T-cell (primary cell): ENCODE measurements around the gene TAS2R1. TPM values are rescaled to one million over a fixed set of nuclear protein-coding genes. Genes with fewer than 3 reads are reported as not detected.

Experiments used
- ATAC-seq, 4 experiments: fragments of 200-7000 bp in 3 of 4; fragments of 150-1000 bp in 1 of 4; cut with Tn5 transposase; replicated peaks in 1 of 4; 1 replicate in 3 of 4; 2 replicates in 1 of 4; pipeline ENCODE4 v1.10.0; 2021; ENCODE audit warnings: moderate library complexity in 3 of 4, mild to moderate bottlenecking in 2 of 4, moderate number of reproducible peaks in 1 of 4
- CTCF ChIA-PET, 2 donors: fragments of 300-600 bp; sonication (Branson Sonifier 250); formaldehyde crosslinking; loops; one replicate each; lab custom pipeline; 2022; ENCODE audit warnings: antibody characterized with exemption in 2 of 2; lab: Charles Lee
- POLR2A ChIA-PET, 2 donors: fragments of 300-600 bp; sonication (Branson Sonifier 250); formaldehyde crosslinking; loops; one replicate each; lab custom pipeline; 2022; ENCODE audit warnings: antibody characterized with exemption in 2 of 2; lab: Charles Lee
- DNase-seq, 35 experiments: peaks; one replicate each; pipeline versions ENCODE4 v3.0.0 to v3.0.0-alpha.2; 2013 to 2023
- H3K27ac ChIP-seq: one replicate; pipeline ENCODE4 v1.5.1; 2013; ENCODE audit warnings: low read length
- H3K27me3 ChIP-seq, 2 experiments: replicated peaks in 1 of 2; 1 replicate in 1 of 2; 2 replicates in 1 of 2; pipeline versions ENCODE4 v1.6.1 to v1.7.0; 2013; ENCODE audit warnings: low read length in 1 of 2, mixed read lengths in 1 of 2; ENCODE audit not compliant: control insufficient read depth in 2 of 2, insufficient read depth in 2 of 2; ENCODE audit errors: extremely low read depth in 1 of 2
- H3K36me3 ChIP-seq, 2 donors: 1 replicate in 1 of 2; 2 replicates in 1 of 2; pipeline versions ENCODE4 v1.6.1 to v1.7.0; 2013; ENCODE audit warnings: low read length in 1 of 2; ENCODE audit not compliant: control insufficient read depth in 2 of 2, insufficient read depth in 1 of 2; ENCODE audit errors: extremely low read depth in 1 of 2
- H3K4me1 ChIP-seq, 2 experiments: 1 replicate in 1 of 2; 2 replicates in 1 of 2; pipeline versions ENCODE4 v1.6.1 to v1.7.0; 2013; ENCODE audit warnings: low read length in 2 of 2, mixed read lengths in 1 of 2; ENCODE audit not compliant: insufficient read depth in 2 of 2, control insufficient read depth in 1 of 2; ENCODE audit errors: extremely low read depth in 1 of 2
- H3K4me3 ChIP-seq, 2 donors: 1 replicate in 1 of 2; 2 replicates in 1 of 2; pipeline versions ENCODE4 v1.5.1 to v1.7.0; 2013; ENCODE audit warnings: mild to moderate bottlenecking in 2 of 2, low read length in 1 of 2, moderate library complexity in 1 of 2; ENCODE audit not compliant: control insufficient read depth in 1 of 2; ENCODE audit errors: extremely low read depth in 1 of 2
- H3K9me3 ChIP-seq: 2 replicates; pipeline ENCODE4 v1.7.0; 2013
- H3K27ac Mint-ChIP-seq, 2 donors: one replicate each; pipeline ENCODE4 v1.8.0; 2020 to 2021; ENCODE audit warnings: mild to moderate bottlenecking in 2 of 2, mixed read lengths in 2 of 2
- H3K27me3 Mint-ChIP-seq, 2 donors: one replicate each; pipeline ENCODE4 v1.8.0; 2021 to 2022; ENCODE audit warnings: mixed read lengths in 2 of 2
- H3K36me3 Mint-ChIP-seq: one replicate; pipeline ENCODE4 v1.8.0; 2021; ENCODE audit warnings: mixed read lengths
- H3K4me1 Mint-ChIP-seq, 3 donors: one replicate each; pipeline ENCODE4 v1.8.0; 2020 to 2022; ENCODE audit warnings: mixed read lengths in 3 of 3, mild to moderate bottlenecking in 1 of 3
- H3K4me3 Mint-ChIP-seq, 3 donors: one replicate each; pipeline ENCODE4 v1.8.0; 2020 to 2022; ENCODE audit warnings: mild to moderate bottlenecking in 3 of 3, mixed read lengths in 3 of 3, moderate library complexity in 3 of 3
- H3K9me3 Mint-ChIP-seq, 3 donors: one replicate each; pipeline ENCODE4 v1.8.0; 2020 to 2022; ENCODE audit warnings: mixed read lengths in 3 of 3
- WGBS: methylation state at CpG from one replicate; pipeline ENCODE4 v1.1.5; 2013; ENCODE audit warnings: missing lambda C conversion rate; ENCODE audit not compliant: insufficient coverage; 5-methylcytosine and 5-hydroxymethylcytosine counted together
- total RNA-seq, 35 experiments: library from RNA in 6 of 35; stranded (reverse) in 6 of 35; fragments of 120-200 nt in 1 of 35; gene quantifications; one replicate each; pipeline versions ENCODE4 v1.2.1 to v1.2.4 and lab custom pipeline; 2013 to 2026

The TAS2R1 gene
- total RNA-seq, 5 donors from 2014 or later (not counting 1 experiment from before 2014, with no cell fraction given) = not detected

GRCh38 chr5:9657819-9658218 lies 27.7 kb upstream of the TAS2R1 start:
- ChIA-PET POLR2A (no interaction called here), CTCF (interaction anchor here in 1 of 2 donors (0.7 kb wide), 1 partner anchor 1639 kb away, joined by 3 read pairs; no protein-coding TSS in a partner anchor)
- Histone ChIP-seq H3K27ac (no peak overlapping the region), H3K4me1 (no peaks in the 10 kb centered on the region), H3K9me3 (no peaks in the 10 kb centered on the region), H3K36me3 (no peaks in the 10 kb centered on the region), H3K27me3 (no peaks in the 10 kb centered on the region), H3K4me3 (no peak overlapping the region)
- no peaks in the 10 kb centered on the region for H3K27me3 Mint-ChIP-seq
- H3K27ac Mint-ChIP-seq = no peak overlapping the region
- H3K9me3 Mint-ChIP-seq = peaks cover 4 to 9% (median 6%) of the 10 kb centered on the region in 3 donors
- no peak for ATAC-seq
- H3K36me3 Mint-ChIP-seq = no peaks in the 10 kb centered on the region
- no peaks in the 10 kb centered on the region for H3K4me1 Mint-ChIP-seq
- DNase-seq = no peak
- H3K4me3 Mint-ChIP-seq = no peak overlapping the region
- WGBS = no CpG with 5 or more reads among the region's 1 CpG

DNA sequence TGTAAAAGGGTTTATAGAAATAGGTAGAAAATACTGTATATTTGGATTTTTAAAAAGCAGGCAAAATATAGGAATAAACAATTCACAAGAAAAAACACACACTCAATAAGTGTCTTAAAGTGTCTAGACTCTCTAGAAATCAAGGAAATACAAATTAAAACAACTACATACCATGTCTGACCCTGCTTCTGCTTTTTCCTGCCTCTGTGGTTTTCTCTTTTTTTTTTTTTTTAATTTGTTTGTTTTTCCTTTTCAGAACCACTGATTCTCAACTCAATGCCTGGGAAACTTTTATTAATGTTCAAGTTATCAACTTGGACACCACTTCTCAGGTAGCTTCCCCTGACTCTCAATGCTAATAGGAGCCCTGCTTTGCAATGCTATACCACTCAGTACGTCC lies 25.5 kb upstream of the TAS2R1 start:
- Histone ChIP-seq H3K4me1 (no peaks in the 10 kb centered on the region), H3K27me3 (no peaks in the 10 kb centered on the region), H3K9me3 (no peaks in the 10 kb centered on the region), H3K4me3 (no peak overlapping the region), H3K27ac (no peak overlapping the region), H3K36me3 (no peaks in the 10 kb centered on the region)
- CTCF ChIA-PET = no interaction called here
- H3K4me3 Mint-ChIP-seq = no peak overlapping the region
- DNase-seq (no peak), ATAC-seq (no peak)
- H3K4me1 Mint-ChIP-seq = no peaks in the 10 kb centered on the region
- POLR2A ChIA-PET = no interaction called here
- H3K27ac Mint-ChIP-seq = no peak overlapping the region
- no peaks in the 10 kb centered on the region for H3K36me3 Mint-ChIP-seq
- H3K27me3 Mint-ChIP-seq = no peaks in the 10 kb centered on the region
- WGBS = 40% methylated on average over 1 of the region's 1 CpG
- peaks cover 3 to 9% (median 6%) of the 10 kb centered on the region in 3 donors for H3K9me3 Mint-ChIP-seq

GRCh38 chr5:9654886-9655285 lies 24.7 kb upstream of the TAS2R1 start:
- no peaks in the 10 kb centered on the region for H3K4me1 ChIP-seq
- no peak overlapping the region for H3K27ac Mint-ChIP-seq
- ATAC-seq = no peak
- H3K36me3 Mint-ChIP-seq = no peaks in the 10 kb centered on the region
- POLR2A ChIA-PET = no interaction called here
- no peak overlapping the region for H3K4me3 Mint-ChIP-seq
- no peak for DNase-seq
- no peaks in the 10 kb centered on the region for H3K27me3 ChIP-seq
- CTCF ChIA-PET = no interaction called here
- no peaks in the 10 kb centered on the region for H3K27me3 Mint-ChIP-seq
- no peak overlapping the region for H3K27ac ChIP-seq
- H3K9me3 ChIP-seq = no peaks in the 10 kb centered on the region
- no peaks in the 10 kb centered on the region for H3K36me3 ChIP-seq
- H3K9me3 Mint-ChIP-seq = peaks cover 0 to 7% (median 3%) of the 10 kb centered on the region in 3 donors
- no peaks in the 10 kb centered on the region for H3K4me1 Mint-ChIP-seq
- H3K4me3 ChIP-seq = no peak overlapping the region

- Mint-ChIP-seq H3K27me3 (no peaks in the 10 kb centered on the region), H3K27ac (no peak overlapping the region), H3K4me1 (no peaks in the 10 kb centered on the region), H3K4me3 (no peak overlapping the region), H3K36me3 (no peaks in the 10 kb centered on the region), H3K9me3 (peaks cover 0 to 7% (median 3%) of the 10 kb centered on the region in 3 donors)
- no peaks in the 10 kb centered on the region for H3K4me1 ChIP-seq
- no peak overlapping the region for H3K4me3 ChIP-seq
- H3K36me3 ChIP-seq = no peaks in the 10 kb centered on the region
- DNase-seq = no peak
- POLR2A ChIA-PET = no interaction called here
- H3K27ac ChIP-seq = no peak overlapping the region
- no peaks in the 10 kb centered on the region for H3K9me3 ChIP-seq
- no peaks in the 10 kb centered on the region for H3K27me3 ChIP-seq
- CTCF ChIA-PET = no interaction called here
- no peak for ATAC-seq
- no CpG with 5 or more reads among the region's 2 CpGs for WGBS
Observed at GRCh38 chr5:9653811-9654210, 23.7 kb upstream of the TAS2R1 start.

DNA sequence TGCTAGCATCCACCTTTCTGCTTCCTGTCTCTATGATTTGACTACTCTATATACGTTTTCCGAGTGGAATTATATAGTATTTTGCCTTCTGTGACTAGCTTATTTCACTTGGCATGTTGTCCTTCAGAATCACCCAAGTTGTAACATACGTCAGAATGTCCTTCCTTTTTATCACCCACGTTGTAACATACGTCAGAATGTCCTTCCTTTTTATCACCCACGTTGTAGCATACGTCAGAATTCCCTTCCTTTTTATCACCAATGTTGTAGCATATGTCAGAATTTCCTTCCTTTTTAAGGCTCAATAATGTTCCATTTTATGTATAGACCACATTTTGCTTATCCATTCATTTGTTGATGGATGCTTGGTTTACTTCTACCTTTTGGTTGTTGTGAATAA lies 22.9 kb upstream of the TAS2R1 start:
- Mint-ChIP-seq H3K27ac (no peak overlapping the region), H3K4me3 (no peak overlapping the region), H3K27me3 (no peaks in the 10 kb centered on the region), H3K4me1 (no peaks in the 10 kb centered on the region), H3K9me3 (peaks cover 0 to 7% (median 3%) of the 10 kb centered on the region in 3 donors), H3K36me3 (no peaks in the 10 kb centered on the region)
- Histone ChIP-seq H3K4me1 (no peaks in the 10 kb centered on the region), H3K9me3 (no peaks in the 10 kb centered on the region), H3K27ac (no peak overlapping the region), H3K27me3 (no peaks in the 10 kb centered on the region), H3K4me3 (no peak overlapping the region), H3K36me3 (no peaks in the 10 kb centered on the region)
- DNase-seq = no peak
- WGBS = no CpG with 5 or more reads among the region's 7 CpGs
- CTCF ChIA-PET = no interaction called here
- POLR2A ChIA-PET = no interaction called here
- ATAC-seq = no peak

DNA sequence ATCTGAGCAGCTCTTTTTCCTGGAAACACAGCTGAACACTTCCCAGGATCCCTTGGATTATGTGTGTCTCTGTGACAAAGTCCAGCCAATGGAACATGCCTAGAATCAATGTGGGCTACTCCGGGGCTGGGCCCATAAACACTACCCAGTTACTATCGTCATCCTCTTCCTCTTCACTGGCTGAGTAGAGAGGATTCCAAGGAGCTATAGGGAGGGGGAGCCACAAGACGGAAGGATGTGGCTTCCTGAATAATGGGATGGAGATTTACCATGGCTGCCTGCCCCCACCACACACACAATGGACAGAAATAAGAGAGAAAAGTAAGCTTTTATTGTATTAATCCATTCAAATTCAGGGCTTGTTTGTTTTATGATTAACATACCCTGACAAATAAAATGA lies 22.1 kb upstream of the TAS2R1 start:
- Mint-ChIP-seq H3K36me3 (no peaks in the 10 kb centered on the region), H3K4me3 (no peak overlapping the region), H3K27me3 (no peaks in the 10 kb centered on the region), H3K4me1 (no peaks in the 10 kb centered on the region), H3K27ac (no peak overlapping the region), H3K9me3 (peaks cover 0 to 10% (median 3%) of the 10 kb centered on the region in 3 donors)
- Histone ChIP-seq H3K27ac (no peak overlapping the region), H3K4me1 (no peaks in the 10 kb centered on the region), H3K27me3 (no peaks in the 10 kb centered on the region), H3K36me3 (no peaks in the 10 kb centered on the region), H3K4me3 (no peak overlapping the region), H3K9me3 (no peaks in the 10 kb centered on the region)
- ATAC-seq = no peak
- no CpG with 5 or more reads among the region's 3 CpGs for WGBS
- CTCF ChIA-PET = no interaction called here
- POLR2A ChIA-PET = no interaction called here
- no peak for DNase-seq

DNA sequence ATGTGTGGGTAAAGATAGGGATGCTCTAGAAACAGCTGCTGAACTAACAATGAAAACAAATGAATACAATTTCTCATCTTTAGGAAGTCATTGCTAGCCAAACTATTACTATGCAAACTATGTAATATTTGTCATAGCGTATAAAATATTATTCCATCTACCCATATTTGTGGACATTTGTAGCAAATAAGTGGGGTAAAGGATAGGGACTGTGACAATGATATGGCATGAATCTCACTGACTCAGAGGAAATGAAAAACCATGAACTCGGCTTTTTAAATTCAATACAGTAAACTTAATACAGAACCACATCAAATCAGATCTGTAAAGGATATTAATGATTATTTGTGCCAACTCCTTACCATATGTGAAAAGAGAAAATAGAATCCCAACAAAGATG lies 16.7 kb upstream of the TAS2R1 start:
- H3K9me3 ChIP-seq = no peaks in the 10 kb centered on the region
- no peak overlapping the region for H3K4me3 ChIP-seq
- H3K4me1 ChIP-seq = no peaks in the 10 kb centered on the region
- Mint-ChIP-seq H3K27ac (no peak overlapping the region), H3K36me3 (no peaks in the 10 kb centered on the region), H3K9me3 (peaks cover 0 to 3% (median 0%) of the 10 kb centered on the region in 3 donors), H3K4me3 (no peak overlapping the region), H3K27me3 (no peaks in the 10 kb centered on the region), H3K4me1 (no peaks in the 10 kb centered on the region)
- no peak for DNase-seq
- no peaks in the 10 kb centered on the region for H3K36me3 ChIP-seq
- no peak for ATAC-seq
- no CpG with 5 or more reads among the region's 2 CpGs for WGBS
- H3K27ac ChIP-seq = no peak overlapping the region
- H3K27me3 ChIP-seq = no peaks in the 10 kb centered on the region
- POLR2A ChIA-PET = no interaction called here
- CTCF ChIA-PET = no interaction called here
